Mammary epithelial cell (primary cell): ENCODE data around the gene CNOT3.

Source experiments
- EZH2 ChIP-seq: IDR thresholded peaks from 2 replicates; pipeline ENCODE4 v1.6.1; 2012; ENCODE audit warnings: low read length, inconsistent platforms, borderline replicate concordance
- TF ChIP-seq, protein P1 (sequence below), 2 donors: IDR thresholded peaks in 1 of 2; conservative IDR thresholded peaks in 1 of 2; 2 replicates each; pipeline ENCODE4 v1.5.1; 2011 to 2012; ENCODE audit warnings: inconsistent platforms in 2 of 2, low read length in 2 of 2, mild to moderate bottlenecking in 2 of 2, control low read depth in 1 of 2, low read depth in 1 of 2; ENCODE audit not compliant: insufficient read depth in 1 of 2; ENCODE audit errors: extremely low read depth in 1 of 2

DNA sequence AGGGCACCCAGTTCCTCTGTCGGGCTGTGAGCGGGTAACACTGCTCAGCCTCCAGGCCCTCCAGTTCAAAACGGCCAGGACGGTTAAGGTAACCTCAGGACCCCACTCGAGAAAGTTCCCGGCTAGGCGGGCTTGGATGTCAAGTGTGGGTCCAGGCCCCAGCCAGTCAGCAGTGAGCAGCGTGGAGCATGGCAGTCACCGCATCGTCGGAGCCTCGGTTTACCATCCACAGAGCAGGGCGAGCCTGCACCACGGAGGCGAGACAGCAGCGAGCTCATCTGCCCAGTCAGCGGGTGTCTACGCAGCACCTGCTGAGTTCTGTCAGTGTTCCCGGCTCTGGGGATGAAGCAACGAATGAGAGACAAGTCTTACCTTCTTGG lies 8.0 kb upstream of the CNOT3 start:
- TF ChIP-seq, protein P1, sequence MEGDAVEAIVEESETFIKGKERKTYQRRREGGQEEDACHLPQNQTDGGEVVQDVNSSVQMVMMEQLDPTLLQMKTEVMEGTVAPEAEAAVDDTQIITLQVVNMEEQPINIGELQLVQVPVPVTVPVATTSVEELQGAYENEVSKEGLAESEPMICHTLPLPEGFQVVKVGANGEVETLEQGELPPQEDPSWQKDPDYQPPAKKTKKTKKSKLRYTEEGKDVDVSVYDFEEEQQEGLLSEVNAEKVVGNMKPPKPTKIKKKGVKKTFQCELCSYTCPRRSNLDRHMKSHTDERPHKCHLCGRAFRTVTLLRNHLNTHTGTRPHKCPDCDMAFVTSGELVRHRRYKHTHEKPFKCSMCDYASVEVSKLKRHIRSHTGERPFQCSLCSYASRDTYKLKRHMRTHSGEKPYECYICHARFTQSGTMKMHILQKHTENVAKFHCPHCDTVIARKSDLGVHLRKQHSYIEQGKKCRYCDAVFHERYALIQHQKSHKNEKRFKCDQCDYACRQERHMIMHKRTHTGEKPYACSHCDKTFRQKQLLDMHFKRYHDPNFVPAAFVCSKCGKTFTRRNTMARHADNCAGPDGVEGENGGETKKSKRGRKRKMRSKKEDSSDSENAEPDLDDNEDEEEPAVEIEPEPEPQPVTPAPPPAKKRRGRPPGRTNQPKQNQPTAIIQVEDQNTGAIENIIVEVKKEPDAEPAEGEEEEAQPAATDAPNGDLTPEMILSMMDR (conservative IDR thresholded peaks at IDR 0.05 in 1 of 2, IDR thresholded peaks at IDR 0.05 in 1 of 2; ENCODE audit: extremely low read depth in 1 of 2, insufficient read depth in 1 of 2, low read depth in 1 of 2, low read length in 2 of 2), result no peak
- no peak for TF ChIP-seq EZH2
